K562 (cell line): ENCODE data around the gene PPIL6. TPM values are rescaled to one million over a fixed set of nuclear protein-coding genes. Genes with fewer than 3 reads are reported as not detected.
A peak's percentile ranks its signal among the peaks of the same experiment; 100 is the strongest.

Experiments used
- ATAC-seq: fragments of 200-7000 bp; cut with Tn5 transposase; 3 replicates; pipeline ENCODE4 v1.9.1; 2020; ENCODE audit warnings: moderate library complexity
- BruUV-seq: library from RNA; stranded (reverse); fragments of 400-500 nt; replicated peaks from 2 replicates; lab custom pipeline; 2021; lab: Mats Ljungman, UMichigan
- CTCF ChIA-PET: fragments of 300-600 bp; formaldehyde crosslinking; extraction: SDS; loops from one replicate; lab custom pipeline; 2021; ENCODE audit warnings: low intra/inter-chr PET ratio; lab: Yijun Ruan, JAX
- POLR2A ChIA-PET: fragments of 300-600, 350-650 bp; sonication (Branson Sonifier 250); formaldehyde crosslinking; extraction: SDS; loops from one replicate; lab custom pipeline; 2021; ENCODE audit warnings: antibody characterized with exemption, inconsistent platforms; lab: Yijun Ruan, JAX
- DNase-seq, 4 experiments: peaks; one replicate each; pipeline versions ENCODE4 v3.0.0 to v3.0.0-alpha.2; 2011 to 2018; ENCODE audit warnings: low spot score in 3 of 4, mixed read lengths in 3 of 4; ENCODE audit errors: extremely low read depth in 1 of 4
- FAIRE-seq: peaks from 2 replicates; lab custom pipeline; 2011; peaks lifted over from hg19 to GRCh38; lab: Jason Lieb, UNC
- H2AFZ ChIP-seq: 2 replicates; pipeline ENCODE4 v1.6.0; 2011; ENCODE audit warnings: low read depth, low read length, control low read depth, inconsistent platforms
- H3K27ac ChIP-seq: fragments of 200-600 bp; 3 replicates; pipeline ENCODE4 v1.8.0; 2011; ENCODE audit warnings: low read depth, mild to moderate bottlenecking, control low read depth, inconsistent platforms, low read length, moderate library complexity, mixed read lengths; ENCODE audit errors: extremely low read depth
- H3K27me3 ChIP-seq, 2 experiments: fragments of 300-600 bp in 1 of 2; 2 replicates in 1 of 2; 3 replicates in 1 of 2; pipeline versions ENCODE4 v1.6.0 to v1.8.0; 2011; ENCODE audit warnings: inconsistent platforms in 2 of 2, low read length in 2 of 2, mild to moderate bottlenecking in 1 of 2, mixed read lengths in 1 of 2, moderate library complexity in 1 of 2; ENCODE audit not compliant: control insufficient read depth in 2 of 2, insufficient read depth in 2 of 2
- H3K36me3 ChIP-seq: fragments of 300-600 bp; 3 replicates; pipeline ENCODE4 v1.8.0; 2011; ENCODE audit warnings: mild to moderate bottlenecking, low read length, inconsistent platforms; ENCODE audit not compliant: control insufficient read depth, insufficient read depth
- H3K4me1 ChIP-seq, 2 experiments: fragments of 200-600 bp in 1 of 2; replicated peaks in 1 of 2; 2 replicates in 1 of 2; 3 replicates in 1 of 2; pipeline versions ENCODE4 v1.5.1 to v1.8.0; 2011; ENCODE audit warnings: inconsistent platforms in 2 of 2, low read length in 2 of 2, mild to moderate bottlenecking in 1 of 2, mixed read lengths in 1 of 2, moderate library complexity in 1 of 2; ENCODE audit not compliant: control insufficient read depth in 2 of 2, insufficient read depth in 2 of 2
- H3K4me2 ChIP-seq: 2 replicates; pipeline ENCODE4 v1.6.1; 2011; ENCODE audit warnings: low read length, control low read depth, inconsistent platforms, mixed read lengths; ENCODE audit not compliant: insufficient read depth
- H3K4me3 ChIP-seq: fragments of 200-600 bp; sonication (generic), shearing (Covaris generic); 2 replicates; pipeline ENCODE4 v1.5.1; 2016; ENCODE audit warnings: control low read depth, inconsistent platforms
- H3K79me2 ChIP-seq: fragments of 200-600 bp; 3 replicates; pipeline ENCODE4 v1.8.0; 2011; ENCODE audit warnings: low read length, inconsistent platforms; ENCODE audit not compliant: control insufficient read depth, insufficient read depth
- H3K9ac ChIP-seq, 2 experiments: 2 replicates each; pipeline versions ENCODE4 v1.6.0 to v1.6.1; 2011; ENCODE audit warnings: low read depth in 2 of 2, low read length in 2 of 2, control low read depth in 1 of 2, inconsistent platforms in 1 of 2, mild to moderate bottlenecking in 1 of 2, mixed read lengths in 1 of 2; ENCODE audit not compliant: insufficient read depth in 1 of 2
- H3K9me1 ChIP-seq: one replicate; pipeline ENCODE4 v1.6.0; 2011; ENCODE audit warnings: inconsistent platforms, mild to moderate bottlenecking, low read length, moderate library complexity; ENCODE audit not compliant: control insufficient read depth, insufficient read depth
- H3K9me3 ChIP-seq: replicated peaks from 2 replicates; pipeline ENCODE4 v1.5.1; 2011; ENCODE audit warnings: low read depth, low read length, inconsistent platforms; ENCODE audit not compliant: control insufficient read depth, insufficient read depth
- H4K20me1 ChIP-seq: replicated peaks from 2 replicates; pipeline ENCODE4 v1.6.1; 2011; ENCODE audit warnings: low read length, inconsistent platforms, mixed read lengths; ENCODE audit not compliant: control insufficient read depth, insufficient read depth
- HMGN3 ChIP-seq: IDR thresholded peaks from 2 replicates; pipeline ENCODE4 v1.6.1; 2011; ENCODE audit warnings: borderline replicate concordance, low read depth, mild to moderate bottlenecking, mixed read lengths, low read length; ENCODE audit not compliant: insufficient read length; ENCODE audit errors: extremely low read depth
- LEF1 ChIP-seq: fragments of 450-650 bp; IDR thresholded peaks from 2 replicates; pipeline ENCODE4 v1.6.1; 2016; ENCODE audit warnings: mild to moderate bottlenecking
- POLR2G ChIP-seq: fragments of 200-400 bp; formaldehyde crosslinking; IDR thresholded peaks from 2 replicates; pipeline ENCODE4 v1.6.1; 2017; ENCODE audit warnings: low read depth, mild to moderate bottlenecking, antibody characterized with exemption, low read length, moderate library complexity
- PRPF4 ChIP-seq: fragments of 200-400 bp; formaldehyde crosslinking; IDR thresholded peaks from one replicate; pipeline ENCODE4 v1.6.1; 2017; ENCODE audit warnings: low read length, low read depth, mild to moderate bottlenecking; ENCODE audit not compliant: insufficient read depth, poor library complexity, severe bottlenecking
- RFX5 ChIP-seq: IDR thresholded peaks from 2 replicates; pipeline ENCODE4 v1.6.1; 2011; ENCODE audit warnings: low read depth, mild to moderate bottlenecking, improper control_type of control experiment, low read length
- ZNF174 ChIP-seq: fragments of 250-450 bp; sonication (Bioruptor Pico); IDR thresholded peaks from 2 replicates; pipeline ENCODE4 v1.4.0; 2020; ENCODE audit warnings: mild to moderate bottlenecking
- WGBS: fragments of 100-300 bp; shearing (Covaris generic); methylation state at CpG from one replicate; pipeline ENCODE4 v1.1.6; 2016; ENCODE audit warnings: low coverage, mixed read lengths; ENCODE audit not compliant: insufficient coverage; ENCODE audit errors: missing lambda C conversion rate; 5-methylcytosine and 5-hydroxymethylcytosine counted together
- in situ Hi-C: fragments of 300-500 bp; cut with MboI; formaldehyde crosslinking; loops from 4 replicates; pipeline ENCODE4 v1.15.0; 2018; ENCODE audit warnings: inconsistent platforms, mixed read lengths
- intact Hi-C: fragments of 100-400 bp; cut with micrococcal nuclease; formaldehyde crosslinking; loops from 2 replicates; pipeline ENCODE4 v1.14.2; 2022
- polyA plus RNA-seq, 8 experiments: library from polyadenylated mRNA; depleted of rRNA in 4 of 8; stranded (reverse) in 5 of 8; unstranded in 3 of 8; fragments of >200 nt; fragmentation: Nextera tagmentation in 2 of 8; fragmentation: Illumina TruSeq in 1 of 8; extraction: Ambion mirVana in 2 of 8; extraction: Trizol in 1 of 8; gene quantifications; 2 replicates each; pipeline versions ENCODE4 v1.2.1 to v1.2.3, GENCODE V29; 2011 to 2014; ENCODE audit warnings: inconsistent platforms in 1 of 8, missing spikeins in 1 of 8
- total RNA-seq, 7 experiments: library from RNA; depleted of rRNA in 6 of 7; stranded (reverse); fragments of >200 nt in 6 of 7; fragmentation: Illumina TruSeq in 2 of 7; extraction: Trizol in 2 of 7; gene quantifications; 2 replicates each; pipeline versions ENCODE4 v1.2.1 to v1.2.3, GENCODE V29; 2011 to 2021; ENCODE audit warnings: low replicate concordance in 1 of 7

The PPIL6 gene
- total and polyA plus RNA-seq, 9 of the 15 experiments (the other 6 are each of a cell fraction or from before 2014, with no cell fraction given) = 0.03 to 0.98 (median 0.41) TPM; not detected in 1

GRCh38 chr6:109454496-109455436 is 14.3 kb upstream of the PPIL6 start (continued):
- TF ChIP-seq HMGN3 (no peak), RFX5 (no peak)
- TF ChIP-seq, all 486 proteins: peak for 5

- H3K4me3 ChIP-seq = no peak overlapping the region
- CTCF ChIA-PET = no interaction called here
- intact Hi-C loops = no loop called here
These were observed 13.4 kb upstream of the PPIL6 start for GRCh38 chr6:109453594-109454495.

More at GRCh38 chr6:109453594-109454495, 13.4 kb upstream of the PPIL6 start:
- H3K27me3 ChIP-seq = no peaks in the 10 kb centered on the region
- no peak for FAIRE-seq
- no peaks in the 10 kb centered on the region for H4K20me1 ChIP-seq
- H3K27ac ChIP-seq = no peak overlapping the region
- TF ChIP-seq ZNF174 (CRISPR knock-in tag) (no peak), LEF1 (no peak), PRPF4 (no peak), POLR2G (peak; percentile 56; the same call in 1 of the 2 replicates)
- H3K9me3 ChIP-seq = no peaks in the 10 kb centered on the region
- BruUV-seq = no TSS peak
- in situ Hi-C loops = no loop called here
- no peaks in the 10 kb centered on the region for H3K9me1 ChIP-seq
- peak overlapping the region in 1 of 2 experiments; percentile 70; a peak in 2 of 4 replicates for H3K9ac ChIP-seq
- H3K36me3 ChIP-seq = no peaks in the 10 kb centered on the region
- 92% methylated on average over 27 of the region's 27 CpGs for WGBS
- no peak overlapping the region for H3K4me2 ChIP-seq
- peaks cover 5 to 45% of the 10 kb centered on the region in 2 experiments; a peak in 4 of 5 replicates for H3K4me1 ChIP-seq
- POLR2A ChIA-PET = interaction anchor here (0.6 to 8.2 kb wide), 6 partner anchors 10 to 686 kb away, joined by 3 to 92 read pairs (median 4); partner anchors contain the start of genes CD164, PPIL6 and SMPD2
- no peaks in the 10 kb centered on the region for H3K79me2 ChIP-seq
- no peak overlapping the region for H2AFZ ChIP-seq
- no peak for ATAC-seq
- no peak for DNase-seq
